ENCODE data around the gene TAMALIN. TPM values are rescaled to one million over a fixed set of nuclear protein-coding genes. Genes with fewer than 3 reads are reported as not detected.

Gene TAMALIN
- total and polyA plus RNA-seq, 2 of the 4 experiments (the other 2 are of a cell fraction) = 2.7 to 5.3 TPM

- H4K20me1 ChIP-seq (ENCODE audit: insufficient read depth, low read length) = peaks cover 20% of the 10 kb centered on the region
- TF ChIP-seq MAZ (IDR thresholded peaks at IDR 0.05; ENCODE audit: borderline replicate concordance, low read depth, low read length) (no peak), CEBPB (IDR thresholded peaks at IDR 0.05; ENCODE audit: low read depth, low read length) (no peak), SMC3 (IDR thresholded peaks at IDR 0.05; ENCODE audit: low read depth, low read length) (no peak), RAD21 (IDR thresholded peaks at IDR 0.05; ENCODE audit: low read length) (no peak), RCOR1 (IDR thresholded peaks at IDR 0.05; ENCODE audit: insufficient replicate concordance, low read length) (no peak), FOS (IDR thresholded peaks at IDR 0.05; ENCODE audit: low read depth, low read length) (no peak), ELK1 (IDR thresholded peaks at IDR 0.05; ENCODE audit: borderline replicate concordance, low read depth, low read length) (no peak), NFE2L2 (IDR thresholded peaks at IDR 0.05; ENCODE audit: low read depth, low read length) (no peak), CHD1 (IDR thresholded peaks at IDR 0.05; ENCODE audit: low read depth, low read length) (no peak), RFX5 (IDR thresholded peaks at IDR 0.05; ENCODE audit: low read depth, low read length) (no peak), BHLHE40 (IDR thresholded peaks at IDR 0.05; ENCODE audit: low read depth, low read length) (no peak)
- TF ChIP-seq, protein P1, sequence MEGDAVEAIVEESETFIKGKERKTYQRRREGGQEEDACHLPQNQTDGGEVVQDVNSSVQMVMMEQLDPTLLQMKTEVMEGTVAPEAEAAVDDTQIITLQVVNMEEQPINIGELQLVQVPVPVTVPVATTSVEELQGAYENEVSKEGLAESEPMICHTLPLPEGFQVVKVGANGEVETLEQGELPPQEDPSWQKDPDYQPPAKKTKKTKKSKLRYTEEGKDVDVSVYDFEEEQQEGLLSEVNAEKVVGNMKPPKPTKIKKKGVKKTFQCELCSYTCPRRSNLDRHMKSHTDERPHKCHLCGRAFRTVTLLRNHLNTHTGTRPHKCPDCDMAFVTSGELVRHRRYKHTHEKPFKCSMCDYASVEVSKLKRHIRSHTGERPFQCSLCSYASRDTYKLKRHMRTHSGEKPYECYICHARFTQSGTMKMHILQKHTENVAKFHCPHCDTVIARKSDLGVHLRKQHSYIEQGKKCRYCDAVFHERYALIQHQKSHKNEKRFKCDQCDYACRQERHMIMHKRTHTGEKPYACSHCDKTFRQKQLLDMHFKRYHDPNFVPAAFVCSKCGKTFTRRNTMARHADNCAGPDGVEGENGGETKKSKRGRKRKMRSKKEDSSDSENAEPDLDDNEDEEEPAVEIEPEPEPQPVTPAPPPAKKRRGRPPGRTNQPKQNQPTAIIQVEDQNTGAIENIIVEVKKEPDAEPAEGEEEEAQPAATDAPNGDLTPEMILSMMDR (conservative IDR thresholded peaks at IDR 0.05; ENCODE audit: low read depth, low read length) = no peak
- TF ChIP-seq, protein P2, sequence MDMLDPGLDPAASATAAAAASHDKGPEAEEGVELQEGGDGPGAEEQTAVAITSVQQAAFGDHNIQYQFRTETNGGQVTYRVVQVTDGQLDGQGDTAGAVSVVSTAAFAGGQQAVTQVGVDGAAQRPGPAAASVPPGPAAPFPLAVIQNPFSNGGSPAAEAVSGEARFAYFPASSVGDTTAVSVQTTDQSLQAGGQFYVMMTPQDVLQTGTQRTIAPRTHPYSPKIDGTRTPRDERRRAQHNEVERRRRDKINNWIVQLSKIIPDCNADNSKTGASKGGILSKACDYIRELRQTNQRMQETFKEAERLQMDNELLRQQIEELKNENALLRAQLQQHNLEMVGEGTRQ (IDR thresholded peaks at IDR 0.05; ENCODE audit: low read depth, low read length) = no peak
- ATAC-seq (ENCODE audit: low read depth) (no peak), DNase-seq (no peak)
- no peak overlapping the region for H2AK9ac ChIP-seq (replicated peaks; ENCODE audit: low read depth, low read length, poor library complexity)
- H3K56ac ChIP-seq (ENCODE audit: extremely low read depth, insufficient read depth, low read length) = no peak overlapping the region
- H2BK15ac ChIP-seq (ENCODE audit: low read depth, low read length) = no peak overlapping the region
- no peak overlapping the region for H3K27ac ChIP-seq (ENCODE audit: insufficient read depth, low read length)
- WGBS, 2 experiments (ENCODE audit: extremely low coverage in 2 of 2, insufficient read length in 1 of 2) = no CpG with 5 or more reads among the region's 4 CpGs
- peaks cover 8% of the 10 kb centered on the region for H3K4me1 ChIP-seq (ENCODE audit: control insufficient read depth, insufficient read depth, low read length)
- H2BK5ac ChIP-seq (ENCODE audit: low read depth, low read length, poor library complexity, severe bottlenecking) = no peak overlapping the region
- H3K27me3 ChIP-seq (ENCODE audit: control insufficient read depth, insufficient read depth, low read length) = no peaks in the 10 kb centered on the region
- H3K23ac ChIP-seq (ENCODE audit: low read depth, low read length) = no peak overlapping the region
- ChIA-PET POLR2A (ENCODE audit: unreplicated experiment) (no interaction called here), CTCF (no interaction called here)
- H3K79me1 ChIP-seq (ENCODE audit: low read depth in 1 of 2, low read length in 2 of 2) = peaks cover 9 to 36% of the 10 kb centered on the region in 2 experiments; a peak in 3 of 4 replicates
- no peak overlapping the region for H4K8ac ChIP-seq (ENCODE audit: low read depth in 2 of 2, low read length in 2 of 2)
- no peaks in the 10 kb centered on the region for H3K36me3 ChIP-seq (ENCODE audit: control insufficient read depth, insufficient read depth, low read length)
- no peak overlapping the region for H3K4ac ChIP-seq (ENCODE audit: low read depth, low read length)
- dilution Hi-C loops (cut with HindIII; ENCODE audit: low sequenced_read_pairs, unreplicated experiment) = no loop called here
- H2AFZ ChIP-seq (replicated peaks; ENCODE audit: low read length, poor library complexity) = no peak overlapping the region
- BruUV-seq (replicated peaks) = no TSS peak
- no peak overlapping the region for H4K5ac ChIP-seq (ENCODE audit: low read depth, low read length)
- in situ Hi-C loops (cut with MboI; ENCODE audit: low sequenced_read_pairs) = no loop called here
- H3K4me2 ChIP-seq (ENCODE audit: low read depth, low read length) = no peak overlapping the region
- H2AK5ac ChIP-seq (ENCODE audit: low read depth, low read length) = no peak overlapping the region
- no peak overlapping the region for H3K9ac ChIP-seq (ENCODE audit: low read depth, low read length)
- H3K9me1 ChIP-seq (ENCODE audit: insufficient read depth, low read length) = peaks cover 15% of the 10 kb centered on the region
- no peak overlapping the region for H2BK20ac ChIP-seq (ENCODE audit: low read depth, low read length)
- no peaks in the 10 kb centered on the region for H3K9me3 ChIP-seq (ENCODE audit: control insufficient read depth, insufficient read depth, low read length)
- H3K18ac ChIP-seq (ENCODE audit: low read depth, low read length) = no peak overlapping the region
- intact Hi-C loops (cut with micrococcal nuclease) = no loop called here
- no peak overlapping the region for H3K14ac ChIP-seq (replicated peaks; ENCODE audit: low read depth, low read length)
- H4K91ac ChIP-seq (ENCODE audit: insufficient read depth, low read depth, low read length) = no peak overlapping the region
- H2BK120ac ChIP-seq (ENCODE audit: low read depth, low read length) = no peak overlapping the region
- H3K4me3 ChIP-seq (ENCODE audit: insufficient read depth, low read depth, low read length) = no peak overlapping the region
These were observed 28.4 kb downstream of the TAMALIN start for GRCh38 chr12:52035190-52035589.
